Activated naive CD4-positive, alpha-beta T cell treated with Interleukin-2 at 50 U/mL for 16 hours (primary cell): ENCODE data around the gene TMEM171.

Experiments
- DNase-seq: peaks from one replicate; pipeline ENCODE4 v3.0.0-alpha.2; 2020

The TMEM171 gene

GRCh38 chr5:73153513-73153912 is 33.1 kb downstream of the TMEM171 start:
- no peak for DNase-seq

DNA sequence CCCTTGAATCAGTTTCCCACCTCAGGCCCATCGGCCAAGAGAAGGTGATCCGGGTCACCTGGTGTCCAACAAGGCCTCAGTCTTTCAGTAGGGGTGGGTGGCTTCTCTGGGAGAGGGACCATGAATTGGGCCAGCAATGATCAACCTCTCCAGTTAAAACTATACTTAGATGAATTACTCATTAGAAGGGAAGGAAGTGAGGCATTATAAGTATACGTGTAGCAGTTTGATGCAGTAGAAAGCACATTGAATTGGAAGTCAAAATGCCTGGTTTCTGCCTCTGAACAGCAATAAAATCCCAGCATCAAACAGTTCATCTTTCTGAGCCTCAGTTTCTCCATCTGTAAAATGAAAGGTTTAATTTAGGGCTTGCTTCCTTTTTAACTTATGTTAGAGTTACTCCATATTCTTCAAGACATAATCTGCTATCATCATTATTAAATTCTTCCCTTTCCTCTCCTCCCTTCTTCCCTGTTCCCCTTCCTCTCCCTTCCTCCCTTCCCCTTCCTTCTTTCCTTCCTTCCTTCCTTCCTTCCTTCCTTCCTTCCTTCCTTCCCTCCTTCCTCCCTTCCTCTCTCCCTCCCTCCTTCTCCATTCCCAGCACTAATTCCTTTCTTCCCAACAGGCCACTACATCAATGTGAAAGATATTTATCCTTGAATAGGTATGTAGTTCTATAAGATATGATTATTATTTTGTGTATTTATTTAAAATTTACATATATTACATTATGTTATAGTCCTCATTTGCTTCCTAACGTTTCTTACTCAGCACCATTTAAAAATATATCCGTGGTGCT is 34.0 kb downstream of the TMEM171 start:
- no peak for DNase-seq

DNA sequence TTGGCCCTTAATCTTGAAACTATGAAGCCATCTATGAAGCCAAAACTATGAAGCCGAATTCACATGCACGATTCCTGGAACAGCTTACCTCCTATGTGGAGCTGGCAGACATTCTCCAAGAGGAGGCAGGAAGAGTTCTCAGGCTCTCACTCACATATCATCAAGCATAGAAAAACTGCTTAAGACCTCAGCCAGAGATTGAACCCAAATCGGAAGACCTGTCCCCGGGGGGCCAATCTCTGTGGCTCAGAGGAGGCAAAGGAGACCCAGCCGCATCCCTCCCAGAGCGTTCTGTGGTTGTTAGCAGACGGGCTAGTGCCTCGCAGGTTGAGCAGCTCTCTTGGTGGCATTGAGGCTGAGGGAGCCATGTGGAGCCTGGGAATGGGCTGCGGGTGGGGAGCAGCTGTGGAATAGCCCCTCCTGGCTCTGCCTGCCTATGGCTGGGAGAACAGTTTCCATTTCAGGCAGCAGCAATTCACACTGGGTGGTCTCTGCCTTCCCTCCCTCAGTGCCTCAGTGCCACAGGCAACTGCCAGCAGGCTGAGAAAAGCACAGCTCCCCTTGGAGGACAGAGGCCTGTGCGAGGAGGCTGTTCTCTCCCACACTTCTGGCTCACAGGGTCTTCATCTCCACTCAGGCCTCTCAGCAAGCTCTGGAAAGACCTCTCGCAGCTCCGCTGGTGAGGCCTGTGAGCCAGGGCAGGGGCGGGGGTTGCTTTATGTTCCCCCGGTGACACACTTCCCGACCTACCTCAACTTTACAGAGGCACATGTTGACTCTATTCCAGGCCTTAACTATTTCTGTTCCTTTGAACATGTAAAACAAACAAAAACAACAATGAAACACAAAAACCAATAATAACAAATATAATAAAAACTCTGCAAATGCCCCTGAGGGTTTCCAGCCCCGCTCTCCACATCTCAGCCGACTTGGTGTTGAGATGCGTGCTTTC is 35.2 kb downstream of the TMEM171 start:
- DNase-seq, result no peak

- no peak for DNase-seq
Measured at GRCh38 chr5:73157414-73158303, 37.3 kb downstream of the TMEM171 start.

DNA sequence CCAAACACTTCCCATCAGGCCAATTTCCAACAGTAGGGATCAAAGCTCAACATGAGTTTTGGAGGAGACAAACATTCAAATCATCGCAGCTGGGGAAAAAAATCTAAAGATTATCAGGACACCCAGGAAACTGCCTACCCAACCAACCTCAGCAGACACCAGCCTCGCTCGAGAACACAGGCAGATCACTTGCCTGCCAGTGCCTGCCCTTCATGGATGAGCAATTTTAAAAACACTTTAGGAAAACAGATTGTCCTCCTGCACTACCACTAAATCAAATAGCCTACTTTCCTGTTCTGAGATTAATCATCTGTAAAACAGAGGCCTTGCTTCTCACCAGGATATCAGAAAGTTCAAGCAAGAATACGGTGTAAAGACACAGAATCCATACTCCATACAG is 37.9 kb downstream of the TMEM171 start:
- DNase-seq, result no peak

DNA sequence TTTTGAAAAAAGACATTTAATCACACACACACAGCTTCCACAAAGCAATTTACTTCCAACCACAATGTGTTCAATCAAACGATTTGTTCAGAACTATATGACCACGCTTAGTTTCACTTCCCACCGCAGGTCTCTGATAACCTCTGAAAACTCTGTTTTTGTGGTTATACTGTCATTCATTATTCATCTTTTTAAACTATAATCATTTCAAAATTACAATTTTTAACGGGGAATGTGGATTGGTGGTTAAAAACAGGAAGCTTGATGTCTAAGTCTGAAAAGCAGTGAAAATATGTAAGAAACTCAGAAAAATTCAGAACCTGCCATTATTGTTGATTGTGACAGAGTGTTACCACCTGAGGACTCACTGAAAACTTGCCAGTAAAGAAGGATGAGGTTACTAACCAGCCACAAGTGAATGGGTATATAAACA is 39.9 kb downstream of the TMEM171 start:
- DNase-seq, result peak; percentile 74

GRCh38 chr5:73170522-73170921 is 50.1 kb downstream of the TMEM171 start:
- DNase-seq, result peak; percentile 18

- no peak for DNase-seq
Measured at GRCh38 chr5:73171495-73171894, 51.1 kb downstream of the TMEM171 start.

GRCh38 chr5:73172951-73173350 is 52.6 kb downstream of the TMEM171 start, which contains the start of gene TMEM174:
TMEM174 (plus strand) TSS chr5:73173193; CDS start chr5:73173244, 51 bp downstream.
- no peak for DNase-seq

DNA sequence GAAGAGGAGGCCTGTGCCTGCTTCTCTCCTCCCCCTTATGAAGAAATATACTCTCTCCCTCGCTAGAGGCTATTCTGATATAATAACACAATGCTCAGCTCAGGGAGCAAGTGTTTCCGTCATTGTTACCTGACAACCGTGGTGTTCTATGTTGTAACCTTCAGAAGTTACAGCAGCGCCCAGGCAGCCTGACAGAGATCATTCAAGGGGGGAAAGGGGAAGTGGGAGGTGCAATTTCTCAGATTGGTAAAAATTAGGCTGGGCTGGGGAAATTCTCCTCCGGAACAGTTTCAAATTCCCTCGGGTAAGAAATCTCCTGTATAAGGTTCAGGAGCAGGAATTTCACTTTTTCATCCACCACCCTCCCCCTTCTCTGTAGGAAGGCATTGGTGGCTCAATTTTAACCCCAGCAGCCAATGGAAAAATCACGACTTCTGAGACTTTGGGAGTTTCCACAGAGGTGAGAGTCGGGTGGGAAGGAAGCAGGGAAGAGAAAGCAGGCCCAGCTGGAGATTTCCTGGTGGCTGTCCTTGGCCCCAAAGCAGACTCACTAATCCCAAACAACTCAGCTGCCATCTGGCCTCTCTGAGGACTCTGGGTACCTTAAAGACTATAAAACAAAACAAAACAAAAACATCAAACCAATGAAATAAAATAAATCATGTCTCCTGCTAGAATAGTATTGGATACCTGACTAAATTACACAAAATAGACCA is 53.9 kb downstream of the TMEM171 start:
- DNase-seq, result no peak

GRCh38 chr5:73176250-73176649 is 55.9 kb downstream of the TMEM171 start:
- DNase-seq, result no peak

DNA sequence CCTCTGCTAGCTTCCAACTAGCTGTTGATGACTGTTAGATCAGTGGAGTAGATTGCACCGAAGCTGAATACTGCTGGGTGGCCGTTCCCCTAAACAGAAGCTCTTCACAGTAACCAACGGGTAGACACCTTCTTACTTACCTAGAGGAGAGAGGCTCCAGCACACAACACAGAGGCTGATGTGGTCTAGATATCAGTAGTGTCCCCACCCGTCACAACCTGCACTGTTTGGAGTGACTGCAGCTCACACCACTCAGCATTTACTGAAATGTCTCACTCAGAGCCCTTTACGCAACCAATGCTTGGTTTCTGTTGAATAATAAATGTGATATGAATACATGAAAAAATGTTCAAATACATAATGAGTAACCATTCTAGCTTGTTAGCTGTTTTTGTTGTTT is 57.9 kb downstream of the TMEM171 start:
- no peak for DNase-seq

DNA sequence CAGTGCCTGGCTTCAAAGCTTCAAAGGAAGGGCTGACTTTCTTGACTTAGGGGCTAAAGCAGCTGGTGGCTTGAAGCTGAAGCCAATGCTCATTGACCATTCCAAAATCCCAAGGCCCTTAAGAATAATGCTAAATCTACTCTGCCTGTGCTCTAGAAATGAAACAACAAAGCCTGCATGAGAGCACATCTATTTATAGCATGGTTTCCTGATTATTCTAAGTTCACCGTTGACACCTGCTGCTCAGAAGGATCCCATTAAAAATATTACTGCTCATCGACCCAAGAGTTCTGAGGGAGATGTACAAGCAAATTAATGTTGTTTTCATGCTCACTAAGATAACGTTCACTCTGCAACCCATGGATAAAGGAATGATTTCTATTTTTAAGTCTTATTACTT is 59.4 kb downstream of the TMEM171 start:
- DNase-seq, result no peak

DNA sequence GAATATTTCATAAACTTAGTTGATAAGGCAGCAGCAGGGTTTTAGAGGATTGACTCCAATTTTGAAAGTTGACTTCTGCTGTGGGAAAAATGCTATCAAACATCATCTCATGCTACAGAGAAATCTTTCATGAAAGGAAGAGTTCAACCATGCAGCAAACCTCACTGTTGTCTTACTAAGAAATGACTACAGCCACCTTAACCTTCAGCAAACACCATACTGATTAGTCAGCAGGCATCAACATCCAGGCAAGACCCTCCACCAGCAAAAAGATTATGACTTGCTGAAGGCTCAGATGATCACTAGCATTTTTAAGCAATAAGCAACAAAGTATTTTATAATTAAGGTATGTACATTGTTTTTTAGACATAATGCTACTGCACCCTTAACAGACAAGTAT is 60.2 kb downstream of the TMEM171 start:
- DNase-seq, result no peak
